HCT116 (cell line): ENCODE data around the gene NAA16. TPM values are rescaled to one million over a fixed set of nuclear protein-coding genes. Genes with fewer than 3 reads are reported as not detected.

Experiments used
- ATAC-seq: fragments of 200-7000 bp; cut with Tn5 transposase; 2 replicates; pipeline ENCODE4 v1.9.1; 2020; ENCODE audit warnings: mild to moderate bottlenecking, moderate library complexity
- BruUV-seq: library from RNA; stranded (reverse); fragments of 400-500 nt; replicated peaks from 2 replicates; lab custom pipeline; 2021; lab: Mats Ljungman, UMichigan
- CTCF ChIA-PET: fragments of 300-600 bp; sonication (Branson Sonifier 250); formaldehyde crosslinking; loops from one replicate; lab custom pipeline; 2021; ENCODE audit warnings: antibody characterized with exemption; lab: Charles Lee
- POLR2A ChIA-PET: fragments of 300-600, 350-600 bp; sonication (Branson Sonifier 250); formaldehyde crosslinking; loops from one replicate; lab custom pipeline; 2021; ENCODE audit warnings: antibody characterized with exemption; lab: Charles Lee
- RAD21 ChIA-PET, 2 experiments: fragments of 300-600 bp; sonication (Branson Sonifier 250); formaldehyde crosslinking; loops; one replicate each; lab custom pipeline; 2023; ENCODE audit warnings: low total read pairs in 2 of 2; ENCODE audit not compliant: uncharacterized antibody in 2 of 2, unreplicated experiment in 2 of 2, low non-redundant PET in 1 of 2; lab: Charles Lee
- DNase-seq: peaks from one replicate; pipeline ENCODE4 v3.0.0-alpha.2; 2010; ENCODE audit warnings: low read depth, low spot score
- H2AFZ ChIP-seq: fragments of 200-600 bp; shearing (Covaris generic), sonication (generic); 2 replicates; pipeline ENCODE4 v1.6.1; 2017; ENCODE audit warnings: low read depth, mixed run types, mixed read lengths, antibody characterized with exemption, low read length; ENCODE audit not compliant: poor library complexity, severe bottlenecking
- H3K27ac ChIP-seq: 2 replicates; pipeline ENCODE4 v1.5.1; 2012; ENCODE audit warnings: low read depth, low read length
- H3K27me3 ChIP-seq: fragments of 200-600 bp; sonication (generic); 2 replicates; pipeline ENCODE4 v1.6.1; 2016; ENCODE audit warnings: mixed run types, low read length, mixed read lengths; ENCODE audit not compliant: insufficient read depth
- H3K36me3 ChIP-seq, 2 experiments: fragments of 200-500 bp in 1 of 2; fragments of 200-600 bp in 1 of 2; sonication (Bioruptor generic) in 1 of 2; sonication (generic) in 1 of 2; 2 replicates each; pipeline versions ENCODE4 v1.5.1 to v1.6.1; 2014 to 2016; ENCODE audit warnings: low read length in 2 of 2, inconsistent platforms in 1 of 2, mixed read lengths in 1 of 2, mixed run types in 1 of 2; ENCODE audit not compliant: insufficient read depth in 2 of 2, control insufficient read depth in 1 of 2
- H3K4me1 ChIP-seq, 2 experiments: fragments of 200-600 bp in 1 of 2; sonication (generic) in 1 of 2; 2 replicates each; pipeline versions ENCODE4 v1.5.1 to v1.6.1; 2012 to 2017; ENCODE audit warnings: low read length in 2 of 2, inconsistent platforms in 1 of 2, mild to moderate bottlenecking in 1 of 2, mixed read lengths in 1 of 2, mixed run types in 1 of 2, moderate library complexity in 1 of 2; ENCODE audit not compliant: insufficient read depth in 2 of 2, control insufficient read depth in 1 of 2
- H3K4me2 ChIP-seq: fragments of 200-600 bp; sonication (generic); 2 replicates; pipeline ENCODE4 v1.6.1; 2017; ENCODE audit warnings: mixed run types, low read length, mixed read lengths
- H3K4me3 ChIP-seq, 2 experiments: fragments of 200-600 bp in 1 of 2; sonication (generic) in 1 of 2; replicated peaks in 1 of 2; 2 replicates each; pipeline ENCODE4 v1.5.1; 2011 to 2016; ENCODE audit warnings: low read length in 2 of 2, control low read depth in 1 of 2, low read depth in 1 of 2, mild to moderate bottlenecking in 1 of 2, mixed read lengths in 1 of 2, mixed run types in 1 of 2
- H3K79me2 ChIP-seq: fragments of 200-600 bp; sonication (generic); 2 replicates; pipeline ENCODE4 v1.6.1; 2017; ENCODE audit warnings: mild to moderate bottlenecking, mixed run types, low read length, moderate library complexity, mixed read lengths; ENCODE audit not compliant: insufficient read depth
- H3K9ac ChIP-seq: fragments of 200-600 bp; sonication (generic); 2 replicates; pipeline ENCODE4 v1.6.1; 2016; ENCODE audit warnings: low read length, mixed read lengths
- H3K9me2 ChIP-seq: fragments of 200-600 bp; sonication (generic), shearing (Covaris generic); 2 replicates; pipeline ENCODE4 v1.6.1; 2017; ENCODE audit warnings: mixed run types, mild to moderate bottlenecking, moderate library complexity; ENCODE audit not compliant: insufficient read depth
- H3K9me3 ChIP-seq, 2 experiments: fragments of 200-500 bp in 1 of 2; fragments of 200-600 bp in 1 of 2; sonication (Bioruptor generic) in 1 of 2; sonication (generic) in 1 of 2; 2 replicates each; pipeline ENCODE4 v1.6.1; 2014 to 2017; ENCODE audit warnings: low read length in 2 of 2, mixed read lengths in 2 of 2, inconsistent platforms in 1 of 2, low read depth in 1 of 2, mild to moderate bottlenecking in 1 of 2, mixed run types in 1 of 2, moderate library complexity in 1 of 2; ENCODE audit not compliant: control insufficient read depth in 1 of 2, insufficient read depth in 1 of 2
- H4K20me1 ChIP-seq: fragments of 200-600 bp; sonication (generic), shearing (Covaris generic); 2 replicates; pipeline ENCODE4 v1.6.1; 2017; ENCODE audit warnings: mixed run types, mild to moderate bottlenecking, moderate library complexity; ENCODE audit not compliant: insufficient read depth
- JUND ChIP-seq: IDR thresholded peaks from 2 replicates; pipeline ENCODE4 v1.6.1; 2012
- POLR2AphosphoS5 ChIP-seq: IDR thresholded peaks from 2 replicates; pipeline ENCODE4 v1.6.1; 2011; ENCODE audit warnings: mild to moderate bottlenecking, low read depth, low read length, moderate library complexity
- RAD21 ChIP-seq: IDR thresholded peaks from 2 replicates; pipeline ENCODE4 v1.6.1; 2012; ENCODE audit warnings: low read depth, mild to moderate bottlenecking
- SIN3A ChIP-seq: IDR thresholded peaks from 2 replicates; pipeline ENCODE4 v1.6.1; 2012; ENCODE audit warnings: low read depth
- SP1 ChIP-seq: IDR thresholded peaks from 2 replicates; pipeline ENCODE4 v1.6.1; 2012; ENCODE audit warnings: low read depth
- SRF ChIP-seq: IDR thresholded peaks from 2 replicates; pipeline ENCODE4 v1.6.1; 2012; ENCODE audit warnings: low read depth
- YY1 ChIP-seq: IDR thresholded peaks from 2 replicates; pipeline ENCODE4 v1.6.1; 2011; ENCODE audit warnings: low read length, low read depth, moderate library complexity, mild to moderate bottlenecking; ENCODE audit not compliant: insufficient replicate concordance; ENCODE audit errors: extremely low read depth
- intact Hi-C: fragments of 100-400 bp; cut with micrococcal nuclease; formaldehyde crosslinking; loops from 2 replicates; pipeline ENCODE4 v1.10.0; 2022
- total RNA-seq: library from RNA; stranded (reverse); gene quantifications from one replicate; pipeline ENCODE4 v1.2.1, GENCODE V29; 2021; ENCODE audit not compliant: unreplicated experiment
- TF ChIP-seq, protein P1 (sequence below): IDR thresholded peaks from 2 replicates; pipeline ENCODE4 v1.6.1; 2011; ENCODE audit warnings: mild to moderate bottlenecking, low read length, moderate library complexity; ENCODE audit not compliant: insufficient replicate concordance; ENCODE audit errors: extremely low read depth
- TF ChIP-seq, protein P2 (sequence below): IDR thresholded peaks from 2 replicates; pipeline ENCODE4 v1.6.1; 2012
- TF ChIP-seq, protein P3 (sequence below): IDR thresholded peaks from 2 replicates; pipeline ENCODE4 v1.6.1; 2012
- TF ChIP-seq, protein P4 (sequence below): IDR thresholded peaks from 2 replicates; pipeline ENCODE4 v1.6.1; 2012; ENCODE audit warnings: low read depth

The NAA16 gene
- total RNA-seq, 1 experiment from 2014 or later: 19.1 TPM

DNA sequence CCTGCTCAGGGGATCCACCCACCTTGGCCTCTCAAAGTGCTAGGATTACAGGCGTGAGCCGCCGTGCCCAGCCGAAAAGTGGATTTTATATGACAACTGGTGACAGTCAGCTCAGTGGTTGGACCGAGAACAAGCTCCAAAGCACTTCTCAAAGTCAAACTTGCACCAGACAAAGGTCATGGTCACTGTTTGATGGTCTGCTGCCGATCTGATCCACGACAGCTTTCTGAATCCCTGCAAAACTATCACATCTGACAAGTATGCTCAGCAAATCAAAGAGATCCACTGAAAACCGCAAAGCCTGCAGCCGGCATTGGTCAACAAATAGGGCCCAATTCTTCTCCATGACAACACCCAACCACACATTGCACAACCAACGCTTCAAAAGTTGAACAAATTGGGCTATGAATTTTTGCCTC lies 21.6 kb upstream of the NAA16 start:
- H3K9me2 ChIP-seq: no peaks in the 10 kb centered on the region
- ChIA-PET POLR2A (no interaction called here), CTCF (no interaction called here), RAD21 (no interaction called here)
- no peak overlapping the region for H3K27ac ChIP-seq
- H2AFZ ChIP-seq: no peak overlapping the region
- no peaks in the 10 kb centered on the region for H4K20me1 ChIP-seq
- no peak for DNase-seq
- intact Hi-C loops: no loop called here
- peaks cover 3 to 10% of the 10 kb centered on the region in 2 experiments; a peak in 3 of 4 replicates for H3K4me1 ChIP-seq
- H3K9ac ChIP-seq: no peak overlapping the region
- H3K36me3 ChIP-seq: no peaks in the 10 kb centered on the region
- no peak for TF ChIP-seq RAD21
- no peak for TF ChIP-seq JUND
- TF ChIP-seq POLR2AphosphoS5: no peak
- no peak for TF ChIP-seq SIN3A
- TF ChIP-seq, protein P1, sequence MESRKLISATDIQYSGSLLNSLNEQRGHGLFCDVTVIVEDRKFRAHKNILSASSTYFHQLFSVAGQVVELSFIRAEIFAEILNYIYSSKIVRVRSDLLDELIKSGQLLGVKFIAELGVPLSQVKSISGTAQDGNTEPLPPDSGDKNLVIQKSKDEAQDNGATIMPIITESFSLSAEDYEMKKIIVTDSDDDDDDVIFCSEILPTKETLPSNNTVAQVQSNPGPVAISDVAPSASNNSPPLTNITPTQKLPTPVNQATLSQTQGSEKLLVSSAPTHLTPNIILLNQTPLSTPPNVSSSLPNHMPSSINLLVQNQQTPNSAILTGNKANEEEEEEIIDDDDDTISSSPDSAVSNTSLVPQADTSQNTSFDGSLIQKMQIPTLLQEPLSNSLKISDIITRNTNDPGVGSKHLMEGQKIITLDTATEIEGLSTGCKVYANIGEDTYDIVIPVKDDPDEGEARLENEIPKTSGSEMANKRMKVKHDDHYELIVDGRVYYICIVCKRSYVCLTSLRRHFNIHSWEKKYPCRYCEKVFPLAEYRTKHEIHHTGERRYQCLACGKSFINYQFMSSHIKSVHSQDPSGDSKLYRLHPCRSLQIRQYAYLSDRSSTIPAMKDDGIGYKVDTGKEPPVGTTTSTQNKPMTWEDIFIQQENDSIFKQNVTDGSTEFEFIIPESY: no peak
- TF ChIP-seq, protein P2, sequence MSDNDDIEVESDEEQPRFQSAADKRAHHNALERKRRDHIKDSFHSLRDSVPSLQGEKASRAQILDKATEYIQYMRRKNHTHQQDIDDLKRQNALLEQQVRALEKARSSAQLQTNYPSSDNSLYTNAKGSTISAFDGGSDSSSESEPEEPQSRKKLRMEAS: no peak
- TF ChIP-seq, protein P3, sequence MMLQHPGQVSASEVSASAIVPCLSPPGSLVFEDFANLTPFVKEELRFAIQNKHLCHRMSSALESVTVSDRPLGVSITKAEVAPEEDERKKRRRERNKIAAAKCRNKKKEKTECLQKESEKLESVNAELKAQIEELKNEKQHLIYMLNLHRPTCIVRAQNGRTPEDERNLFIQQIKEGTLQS: no peak
- TF ChIP-seq YY1: no peak
- TF ChIP-seq, protein P4, sequence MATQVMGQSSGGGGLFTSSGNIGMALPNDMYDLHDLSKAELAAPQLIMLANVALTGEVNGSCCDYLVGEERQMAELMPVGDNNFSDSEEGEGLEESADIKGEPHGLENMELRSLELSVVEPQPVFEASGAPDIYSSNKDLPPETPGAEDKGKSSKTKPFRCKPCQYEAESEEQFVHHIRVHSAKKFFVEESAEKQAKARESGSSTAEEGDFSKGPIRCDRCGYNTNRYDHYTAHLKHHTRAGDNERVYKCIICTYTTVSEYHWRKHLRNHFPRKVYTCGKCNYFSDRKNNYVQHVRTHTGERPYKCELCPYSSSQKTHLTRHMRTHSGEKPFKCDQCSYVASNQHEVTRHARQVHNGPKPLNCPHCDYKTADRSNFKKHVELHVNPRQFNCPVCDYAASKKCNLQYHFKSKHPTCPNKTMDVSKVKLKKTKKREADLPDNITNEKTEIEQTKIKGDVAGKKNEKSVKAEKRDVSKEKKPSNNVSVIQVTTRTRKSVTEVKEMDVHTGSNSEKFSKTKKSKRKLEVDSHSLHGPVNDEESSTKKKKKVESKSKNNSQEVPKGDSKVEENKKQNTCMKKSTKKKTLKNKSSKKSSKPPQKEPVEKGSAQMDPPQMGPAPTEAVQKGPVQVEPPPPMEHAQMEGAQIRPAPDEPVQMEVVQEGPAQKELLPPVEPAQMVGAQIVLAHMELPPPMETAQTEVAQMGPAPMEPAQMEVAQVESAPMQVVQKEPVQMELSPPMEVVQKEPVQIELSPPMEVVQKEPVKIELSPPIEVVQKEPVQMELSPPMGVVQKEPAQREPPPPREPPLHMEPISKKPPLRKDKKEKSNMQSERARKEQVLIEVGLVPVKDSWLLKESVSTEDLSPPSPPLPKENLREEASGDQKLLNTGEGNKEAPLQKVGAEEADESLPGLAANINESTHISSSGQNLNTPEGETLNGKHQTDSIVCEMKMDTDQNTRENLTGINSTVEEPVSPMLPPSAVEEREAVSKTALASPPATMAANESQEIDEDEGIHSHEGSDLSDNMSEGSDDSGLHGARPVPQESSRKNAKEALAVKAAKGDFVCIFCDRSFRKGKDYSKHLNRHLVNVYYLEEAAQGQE: no peak
- no peak for TF ChIP-seq SRF
- TF ChIP-seq SP1: no peak
- no peak for ATAC-seq
- H3K4me3 ChIP-seq: no peak overlapping the region
- H3K9me3 ChIP-seq: no peaks in the 10 kb centered on the region
- H3K27me3 ChIP-seq: no peaks in the 10 kb centered on the region
- no peaks in the 10 kb centered on the region for H3K79me2 ChIP-seq
- no TSS peak for BruUV-seq
- no peak overlapping the region for H3K4me2 ChIP-seq
